HepG2 (cell line): ENCODE measurements around the gene PSMB3. TPM values are rescaled to one million over a fixed set of nuclear protein-coding genes. Genes with fewer than 3 reads are reported as not detected.

Source experiments
- AHR ChIP-seq: IDR thresholded peaks from 2 replicates; pipeline ENCODE4 v1.6.1; 2018; ENCODE audit warnings: missing genetic modification reagents, missing compliant biosample characterization
- ARNT ChIP-seq: fragments of 450-650 bp; IDR thresholded peaks from 2 replicates; pipeline ENCODE4 v1.6.1; 2017
- CCAR2 ChIP-seq: fragments of 200-400 bp; formaldehyde crosslinking; optimal IDR thresholded peaks from 2 replicates; pipeline ENCODE3; 2018; ENCODE audit warnings: low read depth, mild to moderate bottlenecking, low read length, moderate library complexity
- ELF1 ChIP-seq: sonication (generic); formaldehyde crosslinking; IDR thresholded peaks from 2 replicates; pipeline ENCODE4 v1.4.0; 2020; ENCODE audit warnings: missing genetic modification reagents
- GABPA ChIP-seq, 2 experiments: IDR thresholded peaks; 2 replicates each; pipeline ENCODE4 v1.6.1; 2011 to 2016; ENCODE audit warnings: low read depth in 2 of 2, low read length in 1 of 2, missing biosample characterization in 1 of 2, missing genetic modification characterization in 1 of 2
- GABPB1 ChIP-seq: IDR thresholded peaks from 2 replicates; pipeline ENCODE4 v1.6.1; 2016; ENCODE audit warnings: mild to moderate bottlenecking, missing genetic modification reagents, moderate library complexity, missing compliant biosample characterization
- HHEX ChIP-seq: IDR thresholded peaks from 2 replicates; pipeline ENCODE4 v1.6.1; 2016; ENCODE audit warnings: control low read depth
- HNRNPUL1 ChIP-seq: fragments of 200-400 bp; formaldehyde crosslinking; IDR thresholded peaks from 2 replicates; pipeline ENCODE4 v1.6.1; 2017; ENCODE audit warnings: low read depth, mild to moderate bottlenecking, low read length, moderate library complexity
- KAT2B ChIP-seq: fragments of 150-350 bp; IDR thresholded peaks from 2 replicates; pipeline ENCODE4 v1.6.1; 2014; ENCODE audit warnings: low read depth, low read length, borderline replicate concordance
- LBX2 ChIP-seq: sonication (generic); formaldehyde crosslinking; IDR thresholded peaks from 2 replicates; pipeline ENCODE4 v1.5.0; 2020; ENCODE audit warnings: missing genetic modification reagents, mild to moderate bottlenecking, borderline replicate concordance
- MAF1 ChIP-seq: sonication (generic); formaldehyde crosslinking; IDR thresholded peaks from 2 replicates; pipeline ENCODE4 v1.5.0; 2020; ENCODE audit warnings: missing genetic modification reagents, borderline replicate concordance
- MXD4 ChIP-seq: IDR thresholded peaks from 2 replicates; pipeline ENCODE4 v1.6.1; 2016; ENCODE audit warnings: mild to moderate bottlenecking, missing biosample characterization, missing genetic modification reagents
- MXI1 ChIP-seq: IDR thresholded peaks from 3 replicates; pipeline ENCODE4 v1.6.1; 2012; ENCODE audit warnings: low read depth, low read length, inconsistent platforms, borderline replicate concordance
- NR1H2 ChIP-seq: sonication (generic); formaldehyde crosslinking; IDR thresholded peaks from 2 replicates; pipeline ENCODE4 v1.8.1; 2022; ENCODE audit warnings: low read depth, missing genetic modification reagents, borderline replicate concordance
- PAXIP1 ChIP-seq: sonication (generic); formaldehyde crosslinking; conservative IDR thresholded peaks from 2 replicates; pipeline ENCODE4 v1.4.0; 2020; ENCODE audit warnings: mild to moderate bottlenecking, missing genetic modification reagents, moderate library complexity
- PHB2 ChIP-seq: fragments of 450-650 bp; IDR thresholded peaks from 2 replicates; pipeline ENCODE4 v1.6.1; 2018; ENCODE audit not compliant: partially characterized antibody
- SALL2 ChIP-seq: sonication (generic); formaldehyde crosslinking; IDR thresholded peaks from 2 replicates; pipeline ENCODE4 v1.8.1; 2023; ENCODE audit warnings: mild to moderate bottlenecking, missing genetic modification reagents, inconsistent platforms
- TGIF2 ChIP-seq: IDR thresholded peaks from 2 replicates; pipeline ENCODE4 v1.6.1; 2016; ENCODE audit warnings: control low read depth, missing compliant biosample characterization
- TSC22D2 ChIP-seq: sonication (generic); formaldehyde crosslinking; IDR thresholded peaks from 2 replicates; pipeline ENCODE4 v1.5.1; 2020; ENCODE audit warnings: missing genetic modification reagents, mild to moderate bottlenecking, borderline replicate concordance
- XRCC5 ChIP-seq: fragments of 200-400 bp; formaldehyde crosslinking; optimal IDR thresholded peaks from 2 replicates; pipeline ENCODE3; 2017; ENCODE audit warnings: mild to moderate bottlenecking, low read length
- ZBTB7B ChIP-seq: sonication (generic); formaldehyde crosslinking; IDR thresholded peaks from 2 replicates; pipeline ENCODE4 v1.4.0; 2020; ENCODE audit warnings: missing genetic modification reagents
- ZNF121 ChIP-seq: sonication (generic); formaldehyde crosslinking; IDR thresholded peaks from 2 replicates; pipeline ENCODE4 v1.5.0; 2020; ENCODE audit warnings: mild to moderate bottlenecking, missing genetic modification reagents
- ZNF543 ChIP-seq: sonication (generic); formaldehyde crosslinking; IDR thresholded peaks from 2 replicates; pipeline ENCODE4 v1.4.0; 2020; ENCODE audit warnings: mild to moderate bottlenecking, missing genetic modification reagents
- ZNF552 ChIP-seq: sonication (generic); formaldehyde crosslinking; IDR thresholded peaks from 2 replicates; pipeline ENCODE4 v1.9.0; 2022; ENCODE audit warnings: missing genetic modification reagents, mild to moderate bottlenecking, borderline replicate concordance
- ZNF782 ChIP-seq: sonication (generic); formaldehyde crosslinking; IDR thresholded peaks from 2 replicates; pipeline ENCODE4 v1.4.0; 2020; ENCODE audit warnings: missing genetic modification reagents, mild to moderate bottlenecking, borderline replicate concordance
- ZNF788 ChIP-seq: sonication (generic); formaldehyde crosslinking; IDR thresholded peaks from 2 replicates; pipeline ENCODE4 v1.5.0; 2020; ENCODE audit warnings: mild to moderate bottlenecking, missing genetic modification reagents, borderline replicate concordance
- ZNF790 ChIP-seq: sonication (generic); formaldehyde crosslinking; IDR thresholded peaks from 2 replicates; pipeline ENCODE4 v1.8.0; 2022; ENCODE audit warnings: missing genetic modification reagents, mild to moderate bottlenecking, borderline replicate concordance
- ZNF883 ChIP-seq: sonication (generic); formaldehyde crosslinking; IDR thresholded peaks from 2 replicates; pipeline ENCODE4 v1.5.1; 2020; ENCODE audit warnings: mild to moderate bottlenecking, missing genetic modification reagents; ENCODE audit errors: not compliant biosample characterization
- ZSCAN9 ChIP-seq: IDR thresholded peaks from 2 replicates; pipeline ENCODE4 v1.6.1; 2016; ENCODE audit warnings: borderline replicate concordance
- polyA plus RNA-seq, 8 experiments: library from polyadenylated mRNA; depleted of rRNA in 3 of 8; stranded (reverse) in 7 of 8; unstranded in 1 of 8; fragments of >200 nt; fragmentation: Illumina TruSeq in 4 of 8; extraction: Trizol in 4 of 8; gene quantifications; 2 replicates each; pipeline versions ENCODE4 v1.2.1 to v1.2.3, GENCODE V29; 2011 to 2016; ENCODE audit warnings: low read depth in 4 of 8, missing spikeins in 1 of 8, mixed read lengths in 1 of 8; ENCODE audit not compliant: insufficient read depth in 1 of 8
- total RNA-seq, 5 experiments: library from RNA; depleted of rRNA; stranded (reverse); fragments of >200 nt; fragmentation: Illumina TruSeq; extraction: Trizol; gene quantifications; 2 replicates each; pipeline ENCODE4 v1.2.3, GENCODE V29; 2016; ENCODE audit warnings: low read depth in 1 of 5

The PSMB3 gene
- total and polyA plus RNA-seq, 2 of the 13 experiments (the other 11 are each of a cell fraction or from before 2014, with no cell fraction given): 366 to 517 TPM

- TF ChIP-seq MAF1 (CRISPR knock-in tag) (no peak), ARNT (no peak), AHR (peak; percentile 49; the same call in 1 of the 2 replicates), PHB2 (no peak), ZNF782 (peak; percentile 72; the same call in 1 of the 2 replicates), ZNF790 (CRISPR knock-in tag) (no peak), MXI1 (no peak), ZNF883 (CRISPR knock-in tag) (no peak), HHEX (CRISPR knock-in tag) (peak; percentile 58; the same call in 1 of the 2 replicates), HNRNPUL1 (no peak), LBX2 (CRISPR knock-in tag) (no peak), GABPA (IDR thresholded peaks at IDR 0.05; ENCODE audit: low read depth, low read length) (peak; percentile 13; the same call in 1 of the 2 replicates), GABPA (CRISPR knock-in tag; IDR thresholded peaks at IDR 0.05; ENCODE audit: low read depth) (peak; percentile 5; the same call in 1 of the 2 replicates), TGIF2 (CRISPR knock-in tag) (peak; percentile 63; the same call in 1 of the 2 replicates), ZNF552 (no peak), GABPB1 (peak; percentile 68; the same call in 1 of the 2 replicates), ELF1 (no peak), KAT2B (no peak), XRCC5 (no peak), ZNF543 (CRISPR knock-in tag) (peak; percentile 64), TSC22D2 (CRISPR knock-in tag) (peak; percentile 21; the same call in 1 of the 2 replicates), ZSCAN9 (CRISPR knock-in tag) (no peak), ZNF121 (CRISPR knock-in tag) (no peak), SALL2 (CRISPR knock-in tag) (peak; percentile 7; the same call in 1 of the 2 replicates), ZBTB7B (CRISPR knock-in tag) (no peak; the same call in 1 of the 2 replicates), NR1H2 (0 out of 2 replicates have a peak, but pooled peaks have one; percentile 14), ZNF788 (CRISPR knock-in tag) (peak; percentile 65; the same call in 1 of the 2 replicates), MXD4 (CRISPR knock-in tag) (0 out of 2 replicates have a peak, but pooled peaks have one; percentile 26), PAXIP1 (CRISPR knock-in tag) (no peak; the same call in 1 of the 2 replicates), CCAR2 (no peak)
These were observed 4.9 kb upstream of the PSMB3 start (continued) for GRCh38 chr17:38747463-38748148.
